ENCODE data around the gene UBE3A. TPM values are rescaled to one million over a fixed set of nuclear protein-coding genes. Genes with fewer than 3 reads are reported as not detected.
A peak's percentile ranks its signal among the peaks of the same experiment; 100 is the strongest.

Gene UBE3A
- total RNA-seq, 6 experiments from 2014 or later, result 36.6 to 52.4 (median 44.6) TPM

- DNase-seq (peak; percentile 72 to 77 (median 76)), ATAC-seq (peak; percentile 58 to 75 (median 70))
- Histone ChIP-seq H3K4me1 (peaks cover 0 to 28% (median 3%) of the 10 kb centered on the region in 4 donors), H3K36me3 (no peaks in the 10 kb centered on the region), H3K9me3 (no peaks in the 10 kb centered on the region), H3K27ac (peak overlapping the region; percentile 93 to 96 (median 96)), H3K27me3 (no peaks in the 10 kb centered on the region), H3K4me3 (peak overlapping the region; percentile 97 to 98 (median 98))
- TF ChIP-seq POLR2A (IDR thresholded peaks at IDR 0.05) (no peak), CTCF (IDR thresholded peaks at IDR 0.05) (peak; percentile 33 to 65 (median 48))
- intact Hi-C loops (cut with DNase I), result no loop called here
- 0% methylated on average over 10 of the region's 67 CpGs for WGBS (ENCODE audit: insufficient coverage, low coverage, low lambda C conversion rate, missing lambda C conversion rate)
Measured at GRCh38 chr15:25437777-25438600, 835 bp downstream of the UBE3A start.

- intact Hi-C loops (cut with DNase I), result no loop called here
- no peaks in the 10 kb centered on the region for H3K36me3 ChIP-seq
- H3K27me3 ChIP-seq, result no peaks in the 10 kb centered on the region
- DNase-seq (peak in 1 of 3 donors; percentile 46), ATAC-seq (peak in 3 of 4 donors; percentile 20 to 32 (median 23))
- peaks cover 0 to 28% (median 3%) of the 10 kb centered on the region in 4 donors for H3K4me1 ChIP-seq
- TF ChIP-seq POLR2A (IDR thresholded peaks at IDR 0.05), result no peak
- no peak for TF ChIP-seq CTCF (IDR thresholded peaks at IDR 0.05)
- no peaks in the 10 kb centered on the region for H3K9me3 ChIP-seq
- peak overlapping the region in 1 of 3 donors; percentile 96 for H3K27ac ChIP-seq
- peak overlapping the region in 2 of 3 donors; percentile 98 for H3K4me3 ChIP-seq
Measured at GRCh38 chr15:25436707-25437106, 2.1 kb downstream of the UBE3A start.

- Histone ChIP-seq H3K36me3 (no peaks in the 10 kb centered on the region), H3K4me3 (peak overlapping the region in 1 of 3 donors; percentile 98), H3K27me3 (no peaks in the 10 kb centered on the region), H3K9me3 (no peaks in the 10 kb centered on the region), H3K4me1 (peaks cover 0 to 28% (median 3%) of the 10 kb centered on the region in 4 donors), H3K27ac (peak overlapping the region in 1 of 3 donors; percentile 38)
- TF ChIP-seq CTCF (IDR thresholded peaks at IDR 0.05) (no peak), POLR2A (IDR thresholded peaks at IDR 0.05) (no peak)
- DNase-seq (no peak), ATAC-seq (no peak)
- intact Hi-C loops (cut with DNase I), result no loop called here
- 72% methylated on average over 4 of the region's 5 CpGs for WGBS (ENCODE audit: insufficient coverage, low coverage, low lambda C conversion rate, missing lambda C conversion rate)
Measured at GRCh38 chr15:25435474-25436243, 3.2 kb downstream of the UBE3A start.

GRCh38 chr15:25433118-25433865, 5.5 kb downstream of the UBE3A start:
- no peak for TF ChIP-seq CTCF (IDR thresholded peaks at IDR 0.05)
- TF ChIP-seq POLR2A (IDR thresholded peaks at IDR 0.05), result no peak
- Histone ChIP-seq H3K36me3 (no peaks in the 10 kb centered on the region), H3K4me3 (no peak overlapping the region), H3K27me3 (no peaks in the 10 kb centered on the region), H3K4me1 (peaks cover 0 to 28% (median 3%) of the 10 kb centered on the region in 4 donors), H3K9me3 (no peaks in the 10 kb centered on the region), H3K27ac (no peak overlapping the region)
- intact Hi-C loops (cut with DNase I), result no loop called here
- WGBS (ENCODE audit: insufficient coverage, low coverage, low lambda C conversion rate, missing lambda C conversion rate), result 84% methylated on average over 20 of the region's 20 CpGs
- ATAC-seq, result no peak
- DNase-seq, result no peak
